Endothelial cell (in vitro differentiated cells): Measurements from ENCODE around the gene ZNF787. TPM values are rescaled to one million over a fixed set of nuclear protein-coding genes. Genes with fewer than 3 reads are reported as not detected.

ENCODE experiments used
- DNase-seq: peaks from one replicate; pipeline ENCODE4 v3.0.0; 2021; ENCODE audit warnings: low spot score
- H3K27ac Mint-ChIP-seq: one replicate; pipeline ENCODE4 v1.8.0; 2021; ENCODE audit warnings: mixed read lengths, inconsistent platforms; ENCODE audit not compliant: unreplicated experiment
- H3K27me3 Mint-ChIP-seq: one replicate; pipeline ENCODE4 v1.8.0; 2021; ENCODE audit warnings: mild to moderate bottlenecking, moderate library complexity, mixed read lengths, inconsistent platforms; ENCODE audit not compliant: unreplicated experiment
- H3K36me3 Mint-ChIP-seq: one replicate; pipeline ENCODE4 v1.8.0; 2021; ENCODE audit warnings: mild to moderate bottlenecking, low read depth, mixed read lengths, inconsistent platforms; ENCODE audit not compliant: unreplicated experiment
- H3K4me1 Mint-ChIP-seq: one replicate; pipeline ENCODE4 v1.8.0; 2021; ENCODE audit warnings: mild to moderate bottlenecking, mixed read lengths, inconsistent platforms; ENCODE audit not compliant: unreplicated experiment
- H3K4me3 Mint-ChIP-seq: one replicate; pipeline ENCODE4 v1.8.0; 2021; ENCODE audit warnings: mild to moderate bottlenecking, mixed read lengths, inconsistent platforms; ENCODE audit not compliant: unreplicated experiment
- H3K9me3 Mint-ChIP-seq: one replicate; pipeline ENCODE4 v1.8.0; 2021; ENCODE audit warnings: mixed read lengths, inconsistent platforms; ENCODE audit not compliant: unreplicated experiment
- total RNA-seq: library from RNA; stranded (reverse); fragmentation: NEBNext Ultra II Directional; extraction: Animal tissue kit (Norgen Biotek cat#: 25700); gene quantifications from one replicate; pipeline ENCODE4 v1.2.1, GENCODE V29; 2021; ENCODE audit not compliant: unreplicated experiment
- TF ChIP-seq, protein P1 (sequence below): fragments of 200-600 bp; sonication (generic); IDR thresholded peaks from one replicate; pipeline ENCODE4 v1.5.0; 2021; ENCODE audit warnings: antibody characterized with exemption; ENCODE audit not compliant: unreplicated experiment

Gene ZNF787
- total RNA-seq, 1 donor from 2014 or later, result 31.2 TPM

DNA sequence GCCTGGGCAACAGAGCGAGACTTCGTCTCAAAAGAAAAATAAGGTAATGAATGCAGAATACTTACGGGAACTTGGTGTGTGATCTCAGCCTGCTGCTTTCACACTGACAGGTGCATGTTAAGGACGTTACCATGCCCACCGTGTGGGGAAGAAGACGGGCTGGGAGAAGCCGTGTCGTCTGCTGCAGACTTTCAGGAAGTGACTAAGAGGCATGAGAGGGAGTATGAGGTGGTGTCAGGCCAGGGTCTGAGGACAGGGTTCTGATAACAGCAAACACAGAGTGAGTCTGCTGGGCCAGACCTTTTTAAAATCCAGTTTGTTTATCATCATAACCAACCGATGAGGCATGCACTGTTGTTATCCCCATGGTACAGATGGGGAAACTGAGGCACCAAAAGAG lies 41.2 kb upstream of the ZNF787 start:
- no peak for DNase-seq
- peak overlapping the region; percentile 31 for H3K4me3 Mint-ChIP-seq
- TF ChIP-seq, protein P1, sequence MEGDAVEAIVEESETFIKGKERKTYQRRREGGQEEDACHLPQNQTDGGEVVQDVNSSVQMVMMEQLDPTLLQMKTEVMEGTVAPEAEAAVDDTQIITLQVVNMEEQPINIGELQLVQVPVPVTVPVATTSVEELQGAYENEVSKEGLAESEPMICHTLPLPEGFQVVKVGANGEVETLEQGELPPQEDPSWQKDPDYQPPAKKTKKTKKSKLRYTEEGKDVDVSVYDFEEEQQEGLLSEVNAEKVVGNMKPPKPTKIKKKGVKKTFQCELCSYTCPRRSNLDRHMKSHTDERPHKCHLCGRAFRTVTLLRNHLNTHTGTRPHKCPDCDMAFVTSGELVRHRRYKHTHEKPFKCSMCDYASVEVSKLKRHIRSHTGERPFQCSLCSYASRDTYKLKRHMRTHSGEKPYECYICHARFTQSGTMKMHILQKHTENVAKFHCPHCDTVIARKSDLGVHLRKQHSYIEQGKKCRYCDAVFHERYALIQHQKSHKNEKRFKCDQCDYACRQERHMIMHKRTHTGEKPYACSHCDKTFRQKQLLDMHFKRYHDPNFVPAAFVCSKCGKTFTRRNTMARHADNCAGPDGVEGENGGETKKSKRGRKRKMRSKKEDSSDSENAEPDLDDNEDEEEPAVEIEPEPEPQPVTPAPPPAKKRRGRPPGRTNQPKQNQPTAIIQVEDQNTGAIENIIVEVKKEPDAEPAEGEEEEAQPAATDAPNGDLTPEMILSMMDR, result no peak
- H3K27me3 Mint-ChIP-seq, result peaks cover 8% of the 10 kb centered on the region
- no peak overlapping the region for H3K27ac Mint-ChIP-seq
- no peaks in the 10 kb centered on the region for H3K4me1 Mint-ChIP-seq
- H3K9me3 Mint-ChIP-seq, result no peaks in the 10 kb centered on the region
- H3K36me3 Mint-ChIP-seq, result peaks cover 8% of the 10 kb centered on the region

DNA sequence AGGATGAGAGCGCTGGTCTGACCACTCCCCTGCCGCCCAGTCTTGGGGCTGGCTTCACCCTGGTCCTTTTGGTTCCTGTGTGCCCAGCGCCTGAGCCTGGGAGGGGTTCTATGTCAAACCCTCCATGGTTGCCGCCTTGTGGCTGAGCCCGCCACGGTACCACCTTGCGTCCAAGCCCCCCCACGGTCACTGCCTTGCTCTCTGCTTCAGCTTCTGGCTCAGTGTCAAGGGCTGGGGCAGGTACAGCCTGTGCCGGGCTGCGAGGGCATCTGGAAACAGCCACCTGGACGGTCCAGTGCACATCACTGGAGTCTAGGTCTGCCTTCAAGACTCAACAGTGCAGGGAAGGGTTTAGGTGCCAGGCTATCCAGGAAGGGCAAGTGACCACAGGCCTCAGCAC lies 40.4 kb upstream of the ZNF787 start:
- DNase-seq, result no peak
- Mint-ChIP-seq H3K4me1 (no peaks in the 10 kb centered on the region), H3K27me3 (peaks cover 8% of the 10 kb centered on the region), H3K4me3 (no peak overlapping the region), H3K9me3 (no peaks in the 10 kb centered on the region), H3K36me3 (peaks cover 8% of the 10 kb centered on the region), H3K27ac (no peak overlapping the region)
- TF ChIP-seq, protein P1, result no peak

DNA sequence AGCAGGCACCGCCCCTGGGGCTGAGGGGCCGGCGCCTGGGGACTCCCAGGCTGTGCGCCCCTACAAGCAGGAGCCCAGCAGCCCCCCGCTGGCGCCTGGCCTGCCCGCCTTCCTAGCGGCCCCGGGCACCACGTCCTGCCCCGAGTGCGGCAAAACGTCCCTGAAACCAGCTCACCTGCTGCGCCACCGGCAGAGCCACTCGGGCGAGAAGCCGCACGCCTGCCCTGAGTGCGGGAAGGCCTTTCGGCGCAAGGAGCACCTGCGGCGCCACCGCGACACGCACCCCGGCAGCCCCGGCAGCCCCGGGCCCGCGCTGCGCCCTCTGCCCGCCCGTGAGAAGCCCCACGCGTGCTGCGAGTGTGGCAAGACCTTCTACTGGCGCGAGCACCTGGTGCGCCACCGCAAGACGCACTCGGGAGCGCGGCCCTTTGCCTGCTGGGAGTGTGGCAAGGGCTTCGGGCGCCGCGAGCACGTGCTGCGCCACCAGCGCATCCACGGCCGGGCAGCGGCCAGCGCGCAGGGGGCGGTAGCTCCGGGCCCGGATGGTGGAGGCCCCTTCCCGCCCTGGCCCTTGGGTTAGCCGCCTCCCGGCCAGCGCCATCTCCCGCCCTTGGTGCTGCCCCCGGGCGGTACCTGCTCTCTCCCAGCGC lies 38.7 kb upstream of the ZNF787 start:
- Mint-ChIP-seq H3K36me3 (peaks cover 13% of the 10 kb centered on the region), H3K9me3 (no peaks in the 10 kb centered on the region), H3K4me3 (no peak overlapping the region), H3K27ac (no peak overlapping the region), H3K27me3 (peaks cover 8% of the 10 kb centered on the region), H3K4me1 (peaks cover 5% of the 10 kb centered on the region)
- DNase-seq, result no peak
- TF ChIP-seq, protein P1, result no peak

DNA sequence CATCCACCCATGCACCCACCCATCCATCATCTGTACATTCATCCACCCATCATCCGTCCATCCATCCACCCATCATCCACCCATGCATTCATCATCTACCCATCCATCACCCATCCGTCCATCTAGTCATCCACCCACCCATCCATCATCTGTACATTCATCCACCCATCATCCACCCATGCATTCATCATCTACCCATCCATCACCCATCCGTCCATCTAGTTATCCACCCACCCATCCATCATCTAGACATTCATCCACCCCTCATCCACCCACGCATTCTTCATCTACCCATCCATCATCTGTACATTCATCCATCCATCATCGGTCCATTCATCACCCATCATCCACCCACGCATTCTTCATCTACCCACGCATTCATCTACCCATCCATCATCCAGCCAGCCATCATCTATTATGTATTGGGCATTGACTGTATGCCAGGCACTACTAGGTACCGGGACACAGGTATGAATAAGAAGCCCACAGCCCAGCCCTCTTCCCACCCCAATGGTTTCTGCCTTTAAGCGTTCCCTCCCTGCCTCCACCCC lies 38.0 kb upstream of the ZNF787 start:
- Mint-ChIP-seq H3K36me3 (peaks cover 13% of the 10 kb centered on the region), H3K27ac (peak overlapping the region; percentile 67), H3K27me3 (peaks cover 8% of the 10 kb centered on the region), H3K4me1 (peaks cover 6% of the 10 kb centered on the region), H3K9me3 (no peaks in the 10 kb centered on the region), H3K4me3 (peak overlapping the region; percentile 75)
- TF ChIP-seq, protein P1, result no peak
- DNase-seq, result no peak

DNA sequence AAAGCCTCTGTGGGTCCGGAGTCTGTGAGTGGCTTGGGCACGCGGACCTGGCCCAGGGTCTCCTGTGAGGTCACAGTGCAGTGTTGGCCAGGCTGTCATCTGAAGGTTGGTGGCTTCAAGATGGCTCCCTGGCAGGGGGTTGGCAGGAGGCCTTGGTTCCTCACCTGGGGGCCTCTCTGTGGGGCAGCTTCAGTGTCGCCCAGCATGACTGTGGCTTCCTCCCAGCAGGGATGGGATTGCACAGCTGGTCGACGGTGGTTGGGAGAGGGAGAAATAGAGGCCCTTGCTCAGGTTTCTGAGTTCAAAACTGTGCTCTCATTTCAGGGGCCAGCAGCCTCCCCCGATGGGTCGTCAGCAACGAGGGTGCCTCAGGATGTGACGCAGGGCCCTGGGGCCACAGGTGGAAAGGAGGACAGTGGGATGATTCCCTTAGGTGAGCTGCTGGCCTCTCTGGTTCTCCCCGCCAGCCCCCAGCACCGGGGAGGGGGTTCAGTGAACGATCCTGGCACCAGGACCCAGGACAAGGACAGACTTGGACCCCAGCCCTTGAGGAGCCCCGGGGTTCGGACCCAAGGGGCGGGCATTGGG lies 37.2 kb upstream of the ZNF787 start:
- H3K27me3 Mint-ChIP-seq, result peaks cover 8% of the 10 kb centered on the region

More for the DNA sequence above, 37.2 kb upstream of the ZNF787 start:
- TF ChIP-seq, protein P1, result no peak
- Mint-ChIP-seq H3K27ac (no peak overlapping the region), H3K4me1 (peaks cover 14% of the 10 kb centered on the region), H3K36me3 (peaks cover 17% of the 10 kb centered on the region), H3K9me3 (no peaks in the 10 kb centered on the region), H3K4me3 (no peak overlapping the region)
- DNase-seq, result no peak
